Thyroid gland (tissue), 4 donors: ENCODE measurements around the gene ANKRD11. TPM values are rescaled to one million over a fixed set of nuclear protein-coding genes. Genes with fewer than 3 reads are reported as not detected.
A peak's percentile ranks its signal among the peaks of the same experiment; 100 is the strongest.
"Not testable (repeated sequence)": the region's sequence is repeated elsewhere in the genome, so short reads cannot be mapped to it uniquely, and the experiment has no call there.

Experiments
- DNase-seq, 2 donors: peaks; one replicate each; pipeline ENCODE4 v3.0.0-alpha.2; 2019
- H3K27ac ChIP-seq, 3 donors: fragments of 200-600 bp; sonication (generic); 1 replicate in 2 of 3; 2 replicates in 1 of 3; pipeline ENCODE4 v1.5.1; 2016 to 2019; ENCODE audit warnings: mild to moderate bottlenecking in 1 of 3, moderate library complexity in 1 of 3
- H3K27me3 ChIP-seq: fragments of 200-600 bp; sonication (generic); one replicate; pipeline ENCODE4 v1.5.1; 2019
- H3K36me3 ChIP-seq, 2 donors: fragments of 200-600 bp; sonication (generic); one replicate each; pipeline ENCODE4 v1.5.1; 2016 to 2019
- H3K4me1 ChIP-seq, 2 donors: fragments of 200-600 bp; sonication (generic); one replicate each; pipeline ENCODE4 v1.5.1; 2017 to 2019
- H3K4me3 ChIP-seq, 3 donors: fragments of 200-600 bp; sonication (generic); replicated peaks in 1 of 3; 1 replicate in 2 of 3; 2 replicates in 1 of 3; pipeline ENCODE4 v1.5.1; 2016; ENCODE audit warnings: mild to moderate bottlenecking in 1 of 3
- H3K9me3 ChIP-seq: fragments of 200-600 bp; sonication (generic); one replicate; pipeline ENCODE4 v1.5.1; 2017
- CTCF ChIP-seq, 6 experiments: fragments of 200-600 bp in 3 of 6; fragments of 450-650 bp in 3 of 6; sonication (generic) in 3 of 6; IDR thresholded peaks; one replicate each; pipeline ENCODE4 v1.5.1; 2016 to 2019; ENCODE audit warnings: antibody characterized with exemption in 6 of 6, mild to moderate bottlenecking in 2 of 6, inconsistent platforms in 1 of 6, moderate library complexity in 1 of 6
- POLR2A ChIP-seq, 2 donors: fragments of 450-650 bp; IDR thresholded peaks; one replicate each; pipeline ENCODE4 v1.6.1; 2017; ENCODE audit warnings: antibody characterized with exemption in 2 of 2, mild to moderate bottlenecking in 2 of 2, moderate library complexity in 1 of 2
- WGBS, 2 donors: methylation state at CpG; one replicate each; pipeline ENCODE4 v1.1.5; 2017; 5-methylcytosine and 5-hydroxymethylcytosine counted together
- intact Hi-C: fragments of 100-400 bp; cut with DNase I; formaldehyde crosslinking; loops from one replicate; pipeline ENCODE4 v1.15.1; 2023
- total RNA-seq, 4 donors: library from RNA; depleted of rRNA; stranded (reverse); fragments of >200 nt; gene quantifications; one replicate each; pipeline ENCODE4 v1.2.3, GENCODE V29; 2016

The ANKRD11 gene
- total RNA-seq, 4 donors from 2014 or later = 62.1 to 90.4 (median 75.0) TPM

- Histone ChIP-seq H3K36me3 (no peaks in the 10 kb centered on the region), H3K4me3 (no peak overlapping the region), H3K4me1 (peaks cover 13 to 30% of the 10 kb centered on the region in 2 donors), H3K27ac (no peak overlapping the region), H3K27me3 (no peaks in the 10 kb centered on the region), H3K9me3 (no peaks in the 10 kb centered on the region)
- 83 to 85% methylated on average over 15 to 21 of the region's 21 CpGs for WGBS, 2 donors
- intact Hi-C loops = no loop called here
- no peak for DNase-seq
- TF ChIP-seq POLR2A (IDR thresholded peaks at IDR 0.05) (no peak), CTCF (IDR thresholded peaks at IDR 0.05) (no peak)
These were observed 103.8 kb downstream of the ANKRD11 start for GRCh38 chr16:89386306-89387185.

- no peak overlapping the region for H3K27ac ChIP-seq
- H3K9me3 ChIP-seq = no peaks in the 10 kb centered on the region
- H3K36me3 ChIP-seq = no peaks in the 10 kb centered on the region
- 93 to 94% methylated on average over 21 of the region's 21 CpGs for WGBS, 2 donors
- H3K4me1 ChIP-seq = peaks cover 13 to 33% of the 10 kb centered on the region in 2 donors
- no peaks in the 10 kb centered on the region for H3K27me3 ChIP-seq
- no peak for DNase-seq
- TF ChIP-seq CTCF (IDR thresholded peaks at IDR 0.05) (no peak), POLR2A (IDR thresholded peaks at IDR 0.05) (no peak)
- intact Hi-C loops = no loop called here
- H3K4me3 ChIP-seq = no peak overlapping the region
These were observed 104.6 kb downstream of the ANKRD11 start for GRCh38 chr16:89385712-89386111.

- Histone ChIP-seq H3K27ac (no peak overlapping the region), H3K9me3 (no peaks in the 10 kb centered on the region), H3K4me3 (no peak overlapping the region), H3K27me3 (no peaks in the 10 kb centered on the region), H3K36me3 (no peaks in the 10 kb centered on the region), H3K4me1 (peaks cover 22 to 43% of the 10 kb centered on the region in 2 donors)
- WGBS, 2 donors = 94% methylated on average over 12 of the region's 12 CpGs
- intact Hi-C loops = no loop called here
- TF ChIP-seq POLR2A (IDR thresholded peaks at IDR 0.05) (no peak), CTCF (IDR thresholded peaks at IDR 0.05) (no peak)
- DNase-seq = no peak
These were observed 106.1 kb downstream of the ANKRD11 start for GRCh38 chr16:89384282-89384681.

- H3K9me3 ChIP-seq = no peaks in the 10 kb centered on the region
- TF ChIP-seq CTCF (IDR thresholded peaks at IDR 0.05) (no peak), POLR2A (IDR thresholded peaks at IDR 0.05) (no peak)
- H3K4me1 ChIP-seq = peaks cover 31 to 51% of the 10 kb centered on the region in 2 donors
- intact Hi-C loops = no loop called here
- 54 to 67% methylated on average over 18 to 28 of the region's 29 CpGs for WGBS, 2 donors
- DNase-seq = peak; percentile 51 to 64
- H3K4me3 ChIP-seq = no peak overlapping the region
- H3K27me3 ChIP-seq = no peaks in the 10 kb centered on the region
- H3K27ac ChIP-seq = no peak overlapping the region
- H3K36me3 ChIP-seq = no peaks in the 10 kb centered on the region
These were observed 107.0 kb downstream of the ANKRD11 start for GRCh38 chr16:89383095-89384003.

- H3K4me1 ChIP-seq = peaks cover 32 to 52% of the 10 kb centered on the region in 2 donors
These were observed 107.8 kb downstream of the ANKRD11 start for GRCh38 chr16:89382555-89382954.

More at GRCh38 chr16:89382555-89382954, 107.8 kb downstream of the ANKRD11 start:
- WGBS, 2 donors = 82 to 87% methylated on average over 5 of the region's 5 CpGs
- H3K36me3 ChIP-seq, intact Hi-C loops, DNase-seq, H3K27me3 ChIP-seq, H3K27ac ChIP-seq, H3K9me3 ChIP-seq, H3K4me3 ChIP-seq: not testable (repeated sequence)
